Body of pancreas (tissue), 4 donors: Measurements from ENCODE around the gene SYTL1. TPM values are rescaled to one million over a fixed set of nuclear protein-coding genes. Genes with fewer than 3 reads are reported as not detected.

Experiments
- ATAC-seq: fragments of 150-250 bp; one replicate; pipeline ENCODE4 v1.9.1; 2016
- DNase-seq, 4 donors: peaks; one replicate each; pipeline ENCODE4 v3.0.0-alpha.2; 2019
- H3K27ac ChIP-seq, 4 donors: fragments of 200-600 bp; sonication (generic); 1 replicate in 3 of 4; 2 replicates in 1 of 4; pipeline versions ENCODE4 v1.5.1 to v1.6.1; 2016 to 2019; ENCODE audit warnings: mild to moderate bottlenecking in 1 of 4, mixed read lengths in 1 of 4, moderate library complexity in 1 of 4
- H3K27me3 ChIP-seq, 2 donors: fragments of 200-600 bp; sonication (generic); one replicate each; pipeline ENCODE4 v1.6.0; 2016; ENCODE audit warnings: mild to moderate bottlenecking in 1 of 2
- H3K36me3 ChIP-seq, 2 donors: fragments of 200-600 bp; sonication (generic); replicated peaks in 1 of 2; 2 replicates each; pipeline ENCODE4 v1.5.1; 2016; ENCODE audit warnings: low read depth in 2 of 2; ENCODE audit not compliant: insufficient read depth in 1 of 2
- H3K4me1 ChIP-seq: fragments of 200-600 bp; sonication (generic); one replicate; pipeline ENCODE4 v1.6.0; 2016
- H3K4me3 ChIP-seq, 2 donors: fragments of 200-600 bp; sonication (generic); 1 replicate in 1 of 2; 2 replicates in 1 of 2; pipeline ENCODE4 v1.5.1; 2016 to 2019
- H3K9me3 ChIP-seq, 3 donors: fragments of 200-600 bp; sonication (generic); 1 replicate in 2 of 3; 2 replicates in 1 of 3; pipeline ENCODE4 v1.5.1; 2016
- CTCF ChIP-seq, 7 experiments: fragments of 450-650 bp in 4 of 7; fragments of 200-600 bp in 3 of 7; sonication (generic) in 3 of 7; IDR thresholded peaks; one replicate each; pipeline ENCODE4 v1.5.1; 2016 to 2019; ENCODE audit warnings: antibody characterized with exemption in 7 of 7
- POLR2A ChIP-seq, 3 donors: fragments of 450-650 bp; IDR thresholded peaks; one replicate each; pipeline ENCODE4 v1.6.1; 2016; ENCODE audit warnings: antibody characterized with exemption in 3 of 3, mild to moderate bottlenecking in 2 of 3
- WGBS, 2 donors: methylation state at CpG; one replicate each; pipeline ENCODE4 v1.1.5; 2017; 5-methylcytosine and 5-hydroxymethylcytosine counted together
- intact Hi-C: fragments of 100-400 bp; cut with DNase I; formaldehyde crosslinking; loops from one replicate; pipeline ENCODE4 v1.15.1; 2023
- total RNA-seq, 2 donors: library from RNA; depleted of rRNA; stranded (reverse); fragments of >200 nt; gene quantifications; one replicate each; pipeline ENCODE4 v1.1.0, GENCODE V29; 2016

The SYTL1 gene
- total RNA-seq, 2 donors from 2014 or later, result 107 to 129 TPM

GRCh38 chr1:27395441-27396195 is 53.8 kb downstream of the SYTL1 start:
- no peak overlapping the region for H3K4me3 ChIP-seq

DNA sequence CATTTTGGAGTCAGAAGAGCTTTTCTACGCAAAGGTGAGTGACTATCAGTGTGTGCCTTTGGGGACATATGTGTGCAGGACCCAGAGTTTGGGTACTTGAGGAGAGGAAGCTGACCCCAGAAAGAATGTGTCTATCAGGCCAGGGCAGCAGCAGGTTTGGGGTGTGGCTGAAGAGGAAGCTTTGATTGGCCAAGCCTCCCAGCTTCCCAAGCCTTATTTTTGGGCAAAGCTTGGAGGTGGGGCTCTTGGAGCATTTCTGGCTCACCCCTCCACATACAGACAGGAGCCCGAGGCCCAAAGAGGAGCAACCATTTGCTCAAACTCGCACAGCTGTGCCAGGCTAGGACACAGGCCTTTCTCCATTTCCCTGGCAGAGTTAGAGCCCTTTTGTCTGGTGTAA is 55.3 kb downstream of the SYTL1 start:
- Histone ChIP-seq H3K4me1 (peaks cover 10% of the 10 kb centered on the region), H3K9me3 (no peaks in the 10 kb centered on the region), H3K27me3 (no peaks in the 10 kb centered on the region), H3K4me3 (no peak overlapping the region), H3K36me3 (no peaks in the 10 kb centered on the region), H3K27ac (no peak overlapping the region)
- intact Hi-C loops, result no loop called here
- DNase-seq (no peak), ATAC-seq (no peak)
- TF ChIP-seq POLR2A (IDR thresholded peaks at IDR 0.05), result no peak
- no peak for TF ChIP-seq CTCF (IDR thresholded peaks at IDR 0.05)
- WGBS, 2 donors, result 63 to 77% methylated on average over 1 to 3 of the region's 3 CpGs

More at GRCh38 chr1:27395441-27396195, 53.8 kb downstream of the SYTL1 start:
- Histone ChIP-seq H3K36me3 (no peaks in the 10 kb centered on the region), H3K27me3 (no peaks in the 10 kb centered on the region), H3K4me1 (peaks cover 19% of the 10 kb centered on the region), H3K9me3 (no peaks in the 10 kb centered on the region), H3K27ac (no peak overlapping the region)
- peak; percentile 59 for ATAC-seq
- intact Hi-C loops, result loop anchor here (2.0 kb wide), 1 partner anchor 95 kb away; no protein-coding TSS in a partner anchor
- 2 to 5% methylated on average over 5 to 10 of the region's 10 CpGs for WGBS, 2 donors
- TF ChIP-seq CTCF (IDR thresholded peaks at IDR 0.05), result peak; percentile 92 to 97 (median 93)
- no peak for TF ChIP-seq POLR2A (IDR thresholded peaks at IDR 0.05)
- DNase-seq, result peak; percentile 75 to 81 (median 76)

GRCh38 chr1:27397749-27398148 is 55.9 kb downstream of the SYTL1 start:
- peaks cover 10% of the 10 kb centered on the region for H3K4me1 ChIP-seq
- DNase-seq, result no peak
- H3K4me3 ChIP-seq, result no peak overlapping the region
- 42 to 65% methylated on average over 4 to 7 of the region's 7 CpGs for WGBS, 2 donors
- no peak for ATAC-seq
- intact Hi-C loops, result no loop called here
- TF ChIP-seq CTCF (IDR thresholded peaks at IDR 0.05) (no peak), POLR2A (IDR thresholded peaks at IDR 0.05) (no peak)
- no peaks in the 10 kb centered on the region for H3K9me3 ChIP-seq
- H3K36me3 ChIP-seq, result no peaks in the 10 kb centered on the region
- H3K27me3 ChIP-seq, result no peaks in the 10 kb centered on the region
- H3K27ac ChIP-seq, result no peak overlapping the region

- DNase-seq (no peak), ATAC-seq (no peak)
- Histone ChIP-seq H3K36me3 (no peaks in the 10 kb centered on the region), H3K4me1 (peaks cover 10% of the 10 kb centered on the region), H3K9me3 (no peaks in the 10 kb centered on the region), H3K27me3 (no peaks in the 10 kb centered on the region), H3K4me3 (no peak overlapping the region), H3K27ac (no peak overlapping the region)
- no peak for TF ChIP-seq CTCF (IDR thresholded peaks at IDR 0.05)
- TF ChIP-seq POLR2A (IDR thresholded peaks at IDR 0.05), result no peak
- WGBS, 2 donors, result 73 to 76% methylated on average over 2 to 4 of the region's 4 CpGs
- intact Hi-C loops, result no loop called here
These were observed 56.8 kb downstream of the SYTL1 start for GRCh38 chr1:27398405-27399149.
